ENCODE data around the gene C16orf78.

GRCh38 chr16:49330562-49331201 is 42.9 kb upstream of the C16orf78 start:
- TF ChIP-seq POLR2A (IDR thresholded peaks at IDR 0.05) (no peak), CTCF (IDR thresholded peaks at IDR 0.05) (no peak)
